ENCODE measurements around the gene RSBN1L.

DNA sequence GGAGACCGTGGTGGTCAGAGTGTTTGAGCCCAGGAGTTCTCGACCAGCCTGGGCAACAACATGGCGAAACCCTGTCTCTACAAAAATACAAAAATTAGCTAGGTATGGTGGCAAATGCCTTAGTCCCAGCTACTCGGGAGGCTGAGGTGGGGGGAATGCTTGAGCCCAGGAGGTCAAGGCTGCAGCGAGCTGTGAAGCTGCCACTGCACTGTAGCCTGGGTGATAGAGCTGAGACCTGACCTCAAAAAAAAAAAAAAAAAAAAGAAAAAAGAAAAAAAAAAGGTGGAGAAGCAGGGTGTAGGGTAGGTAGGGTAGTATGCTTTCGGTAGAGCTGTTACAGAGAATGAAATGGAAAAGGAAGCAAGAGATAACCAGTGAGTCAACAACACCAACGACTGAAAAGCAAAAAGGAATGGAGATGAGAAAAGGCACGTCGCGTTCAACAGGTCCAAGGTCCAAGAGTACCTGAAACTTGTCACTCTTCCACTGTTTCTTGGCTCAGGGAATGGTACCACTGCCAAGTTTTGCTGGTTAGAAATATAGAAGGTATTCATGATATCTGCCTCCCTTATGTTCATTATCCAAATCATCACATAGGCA is 4.3 kb upstream of the RSBN1L start:
- TF ChIP-seq SIN3A (IDR thresholded peaks at IDR 0.05; ENCODE audit: low read depth) (no peak), POLR2AphosphoS5 (IDR thresholded peaks at IDR 0.05; ENCODE audit: low read depth, low read length) (no peak), JUND (IDR thresholded peaks at IDR 0.05) (no peak), ZNF274 (IDR thresholded peaks at IDR 0.05; ENCODE audit: low read depth, low read length) (no peak), TCF7L2 (IDR thresholded peaks at IDR 0.05; ENCODE audit: borderline replicate concordance, extremely low read depth, insufficient read depth, insufficient read length) (no peak)
- TF ChIP-seq, protein P1, sequence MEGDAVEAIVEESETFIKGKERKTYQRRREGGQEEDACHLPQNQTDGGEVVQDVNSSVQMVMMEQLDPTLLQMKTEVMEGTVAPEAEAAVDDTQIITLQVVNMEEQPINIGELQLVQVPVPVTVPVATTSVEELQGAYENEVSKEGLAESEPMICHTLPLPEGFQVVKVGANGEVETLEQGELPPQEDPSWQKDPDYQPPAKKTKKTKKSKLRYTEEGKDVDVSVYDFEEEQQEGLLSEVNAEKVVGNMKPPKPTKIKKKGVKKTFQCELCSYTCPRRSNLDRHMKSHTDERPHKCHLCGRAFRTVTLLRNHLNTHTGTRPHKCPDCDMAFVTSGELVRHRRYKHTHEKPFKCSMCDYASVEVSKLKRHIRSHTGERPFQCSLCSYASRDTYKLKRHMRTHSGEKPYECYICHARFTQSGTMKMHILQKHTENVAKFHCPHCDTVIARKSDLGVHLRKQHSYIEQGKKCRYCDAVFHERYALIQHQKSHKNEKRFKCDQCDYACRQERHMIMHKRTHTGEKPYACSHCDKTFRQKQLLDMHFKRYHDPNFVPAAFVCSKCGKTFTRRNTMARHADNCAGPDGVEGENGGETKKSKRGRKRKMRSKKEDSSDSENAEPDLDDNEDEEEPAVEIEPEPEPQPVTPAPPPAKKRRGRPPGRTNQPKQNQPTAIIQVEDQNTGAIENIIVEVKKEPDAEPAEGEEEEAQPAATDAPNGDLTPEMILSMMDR (IDR thresholded peaks at IDR 0.05 in 2 of 3, conservative IDR thresholded peaks at IDR 0.05 in 1 of 3; ENCODE audit: borderline replicate concordance in 1 of 3, insufficient read depth in 1 of 3, low read depth in 2 of 3, low read length in 2 of 3): no peak

All from HCT116 (cell line).